Smooth muscle cell of the umbilical artery (primary cell): Measurements from ENCODE around the gene TACR1. TPM values are rescaled to one million over a fixed set of nuclear protein-coding genes. Genes with fewer than 3 reads are reported as not detected.

Experiments used
- total RNA-seq: library from RNA; depleted of rRNA; stranded (reverse); fragments of >200 nt; gene quantifications from 2 replicates; pipeline ENCODE4 v1.2.3, GENCODE V29; 2014

The TACR1 gene, protein sequence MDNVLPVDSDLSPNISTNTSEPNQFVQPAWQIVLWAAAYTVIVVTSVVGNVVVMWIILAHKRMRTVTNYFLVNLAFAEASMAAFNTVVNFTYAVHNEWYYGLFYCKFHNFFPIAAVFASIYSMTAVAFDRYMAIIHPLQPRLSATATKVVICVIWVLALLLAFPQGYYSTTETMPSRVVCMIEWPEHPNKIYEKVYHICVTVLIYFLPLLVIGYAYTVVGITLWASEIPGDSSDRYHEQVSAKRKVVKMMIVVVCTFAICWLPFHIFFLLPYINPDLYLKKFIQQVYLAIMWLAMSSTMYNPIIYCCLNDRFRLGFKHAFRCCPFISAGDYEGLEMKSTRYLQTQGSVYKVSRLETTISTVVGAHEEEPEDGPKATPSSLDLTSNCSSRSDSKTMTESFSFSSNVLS
- total RNA-seq, result not detected in 2 replicates

DNA sequence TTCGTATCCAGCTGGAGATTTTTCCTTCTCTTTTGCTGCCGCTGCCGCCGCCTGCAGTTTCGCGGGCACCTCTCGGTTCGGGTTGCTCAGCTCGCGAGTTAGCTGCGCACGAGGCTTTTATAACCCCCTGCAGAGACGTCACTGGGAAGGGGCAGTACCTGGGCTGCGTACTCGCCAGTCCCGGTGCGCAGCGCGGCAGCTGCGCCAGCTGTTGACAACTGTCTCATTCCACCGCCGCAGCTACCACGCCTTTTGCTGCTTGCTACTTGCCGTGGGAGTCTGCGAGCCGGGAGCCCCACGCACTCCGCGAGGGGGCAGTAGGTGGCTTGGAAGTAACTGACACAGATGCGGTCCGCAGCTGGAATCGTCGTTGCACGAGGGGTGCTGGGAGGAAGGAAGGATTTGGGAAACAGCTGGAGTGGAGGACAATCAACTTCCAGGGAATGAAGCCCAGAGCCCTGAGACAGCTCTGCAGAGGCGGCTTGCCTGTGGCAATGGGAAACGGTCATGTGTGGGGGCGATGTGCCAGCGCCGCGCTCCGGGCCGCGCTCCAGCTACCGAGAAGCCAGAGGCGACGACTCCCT lies at the start of gene TACR1:
Gene TACR1, minus strand, starts transcription at position 93 of the 584 bp plus-strand sequence. CDS start 586 bp downstream, outside the sequence.

Other genes with a start within 250 kb of the TACR1 start
- gene POLE4, start 240.9 kb downstream of the TACR1 start, total RNA-seq, result 10.1 and 19.3 TPM in 2 replicates